HEK293 (cell line): Measurements from ENCODE around the gene KIF13A.

Experiments used
- CTCF ChIA-PET: fragments of 350-600 bp; formaldehyde crosslinking; extraction: SDS; loops from one replicate; lab custom pipeline; 2021; ENCODE audit warnings: antibody characterized with exemption; lab: Yijun Ruan, JAX
- POLR2A ChIA-PET: fragments of 300-600 bp; formaldehyde crosslinking; extraction: SDS; loops from one replicate; lab custom pipeline; 2020; ENCODE audit warnings: antibody characterized with exemption, inconsistent platforms; lab: Yijun Ruan, JAX
- H3K27ac ChIP-seq: fragments of 200-500 bp; sonication (Bioruptor generic); 2 replicates; pipeline ENCODE4 v1.5.1; 2014; ENCODE audit warnings: low read depth, low read length, control low read depth, inconsistent platforms; ENCODE audit errors: extremely low read depth
- H3K36me3 ChIP-seq, 2 experiments: fragments of 200-500 bp in 1 of 2; sonication (Bioruptor generic) in 1 of 2; 1 replicate in 1 of 2; 2 replicates in 1 of 2; pipeline ENCODE4 v1.5.1; 2014 to 2017; ENCODE audit warnings: inconsistent platforms in 2 of 2, low read length in 2 of 2; ENCODE audit not compliant: control insufficient read depth in 2 of 2, insufficient read depth in 1 of 2
- H3K4me1 ChIP-seq: fragments of 200-500 bp; sonication (Bioruptor generic); 2 replicates; pipeline ENCODE4 v1.5.1; 2014; ENCODE audit warnings: mild to moderate bottlenecking, low read length, inconsistent platforms; ENCODE audit not compliant: control insufficient read depth, insufficient read depth
- H3K4me3 ChIP-seq: 2 replicates; pipeline ENCODE4 v1.5.1; 2011; ENCODE audit warnings: low read depth, mild to moderate bottlenecking, control low read depth, low read length, moderate library complexity
- H3K9me3 ChIP-seq: fragments of 200-500 bp; sonication (Bioruptor generic); 2 replicates; pipeline ENCODE4 v1.5.1; 2014; ENCODE audit warnings: low read depth, low read length, inconsistent platforms; ENCODE audit not compliant: control insufficient read depth, insufficient read depth
- BCL6B ChIP-seq: fragments of 450-650 bp; formaldehyde crosslinking; IDR thresholded peaks from 2 replicates; pipeline ENCODE4 v1.5.1; 2017; ENCODE audit warnings: missing biosample characterization, missing genetic modification characterization
- EGR2 ChIP-seq: fragments of 450-650 bp; formaldehyde crosslinking; IDR thresholded peaks from 2 replicates; pipeline ENCODE4 v1.5.1; 2016; ENCODE audit warnings: low read depth, missing biosample characterization, missing genetic modification characterization
- GLIS2 ChIP-seq: fragments of 450-650 bp; formaldehyde crosslinking; IDR thresholded peaks from 2 replicates; pipeline ENCODE4 v1.5.1; 2016; ENCODE audit warnings: missing biosample characterization, missing genetic modification characterization
- HIC1 ChIP-seq: fragments of 450-650 bp; formaldehyde crosslinking; IDR thresholded peaks from 2 replicates; pipeline ENCODE4 v1.5.1; 2016; ENCODE audit warnings: missing biosample characterization, missing genetic modification characterization
- PRDM1 ChIP-seq: fragments of 450-650 bp; formaldehyde crosslinking; IDR thresholded peaks from 2 replicates; pipeline ENCODE4; 2016; ENCODE audit warnings: missing biosample characterization, missing genetic modification characterization
- TCF7L2 ChIP-seq: IDR thresholded peaks from 2 replicates; pipeline ENCODE4 v1.6.1; 2011; ENCODE audit warnings: low read depth, mild to moderate bottlenecking, inconsistent platforms, low read length, moderate library complexity, borderline replicate concordance
- YY1 ChIP-seq: fragments of 450-650 bp; formaldehyde crosslinking; IDR thresholded peaks from 2 replicates; pipeline ENCODE4 v1.5.1; 2018; ENCODE audit warnings: missing biosample characterization, missing genetic modification characterization
- YY2 ChIP-seq: fragments of 450-650 bp; formaldehyde crosslinking; IDR thresholded peaks from 2 replicates; pipeline ENCODE4 v1.5.1; 2016; ENCODE audit warnings: missing biosample characterization, missing genetic modification characterization
- ZBTB8A ChIP-seq: fragments of 450-650 bp; formaldehyde crosslinking; IDR thresholded peaks from 2 replicates; pipeline ENCODE4 v1.5.1; 2016; ENCODE audit warnings: missing biosample characterization, missing genetic modification characterization
- ZFP3 ChIP-seq: fragments of 450-650 bp; formaldehyde crosslinking; IDR thresholded peaks from 2 replicates; pipeline ENCODE4 v1.5.1; 2016; ENCODE audit warnings: low read depth, missing biosample characterization, missing genetic modification characterization
- ZNF112 ChIP-seq: fragments of 450-650 bp; formaldehyde crosslinking; IDR thresholded peaks from 2 replicates; pipeline ENCODE4 v1.5.0; 2017; ENCODE audit warnings: missing biosample characterization, missing genetic modification characterization
- ZNF169 ChIP-seq: fragments of 450-650 bp; formaldehyde crosslinking; IDR thresholded peaks from 2 replicates; pipeline ENCODE4 v1.5.1; 2016; ENCODE audit warnings: missing biosample characterization, missing genetic modification characterization
- ZNF19 ChIP-seq: fragments of 450-650 bp; formaldehyde crosslinking; IDR thresholded peaks from 2 replicates; pipeline ENCODE4; 2016; ENCODE audit warnings: missing biosample characterization, missing genetic modification characterization, low read depth
- ZNF239 ChIP-seq: fragments of 450-650 bp; formaldehyde crosslinking; IDR thresholded peaks from 2 replicates; pipeline ENCODE4 v1.5.1; 2016; ENCODE audit warnings: missing biosample characterization, missing genetic modification characterization
- ZNF274 ChIP-seq, 2 experiments: fragments of 200-500 bp in 1 of 2; fragments of 450-650 bp in 1 of 2; sonication (Bioruptor generic) in 1 of 2; formaldehyde crosslinking in 1 of 2; IDR thresholded peaks; 2 replicates each; pipeline versions ENCODE4 v1.5.1 to v1.6.1; 2014 to 2016; ENCODE audit warnings: borderline replicate concordance in 1 of 2, inconsistent platforms in 1 of 2, low read length in 1 of 2, missing biosample characterization in 1 of 2, missing genetic modification characterization in 1 of 2
- ZNF350 ChIP-seq: fragments of 450-650 bp; formaldehyde crosslinking; IDR thresholded peaks from 2 replicates; pipeline ENCODE4 v1.5.0; 2017; ENCODE audit warnings: missing biosample characterization, mild to moderate bottlenecking, missing genetic modification characterization
- ZNF529 ChIP-seq: fragments of 450-650 bp; formaldehyde crosslinking; IDR thresholded peaks from 2 replicates; pipeline ENCODE4 v1.5.1; 2017; ENCODE audit warnings: missing genetic modification characterization, missing biosample characterization; ENCODE audit not compliant: insufficient replicate concordance
- ZNF558 ChIP-seq: fragments of 450-650 bp; formaldehyde crosslinking; IDR thresholded peaks from 2 replicates; pipeline ENCODE4 v1.5.1; 2016; ENCODE audit warnings: missing biosample characterization, missing genetic modification characterization
- ZNF660 ChIP-seq: fragments of 450-650 bp; IDR thresholded peaks from 2 replicates; pipeline ENCODE4 v1.5.1; 2018; ENCODE audit warnings: missing biosample characterization, mild to moderate bottlenecking, missing genetic modification characterization
- ZNF664 ChIP-seq: fragments of 450-650 bp; formaldehyde crosslinking; IDR thresholded peaks from 2 replicates; pipeline ENCODE4 v1.5.1; 2016; ENCODE audit warnings: missing biosample characterization, missing genetic modification characterization
- ZNF670 ChIP-seq: fragments of 450-650 bp; formaldehyde crosslinking; IDR thresholded peaks from 2 replicates; pipeline ENCODE4 v1.5.1; 2016; ENCODE audit warnings: missing biosample characterization, missing genetic modification characterization, low read depth
- ZNF785 ChIP-seq: fragments of 450-650 bp; formaldehyde crosslinking; IDR thresholded peaks from 2 replicates; pipeline ENCODE4 v1.5.1; 2016; ENCODE audit warnings: missing biosample characterization, missing genetic modification characterization
- ZNF791 ChIP-seq: fragments of 450-650 bp; formaldehyde crosslinking; IDR thresholded peaks from 2 replicates; pipeline ENCODE4 v1.5.1; 2016; ENCODE audit warnings: missing biosample characterization, missing genetic modification characterization
- TF ChIP-seq, protein P1 (sequence below): fragments of 450-650 bp; formaldehyde crosslinking; IDR thresholded peaks from 2 replicates; pipeline ENCODE4 v1.5.1; 2016; ENCODE audit warnings: missing biosample characterization, missing genetic modification characterization
- TF ChIP-seq, protein P2 (sequence below): fragments of 450-650 bp; formaldehyde crosslinking; optimal IDR thresholded peaks from 2 replicates; pipeline ENCODE3; 2016; ENCODE audit warnings: missing biosample characterization, mild to moderate bottlenecking, missing genetic modification characterization

Gene KIF13A

DNA sequence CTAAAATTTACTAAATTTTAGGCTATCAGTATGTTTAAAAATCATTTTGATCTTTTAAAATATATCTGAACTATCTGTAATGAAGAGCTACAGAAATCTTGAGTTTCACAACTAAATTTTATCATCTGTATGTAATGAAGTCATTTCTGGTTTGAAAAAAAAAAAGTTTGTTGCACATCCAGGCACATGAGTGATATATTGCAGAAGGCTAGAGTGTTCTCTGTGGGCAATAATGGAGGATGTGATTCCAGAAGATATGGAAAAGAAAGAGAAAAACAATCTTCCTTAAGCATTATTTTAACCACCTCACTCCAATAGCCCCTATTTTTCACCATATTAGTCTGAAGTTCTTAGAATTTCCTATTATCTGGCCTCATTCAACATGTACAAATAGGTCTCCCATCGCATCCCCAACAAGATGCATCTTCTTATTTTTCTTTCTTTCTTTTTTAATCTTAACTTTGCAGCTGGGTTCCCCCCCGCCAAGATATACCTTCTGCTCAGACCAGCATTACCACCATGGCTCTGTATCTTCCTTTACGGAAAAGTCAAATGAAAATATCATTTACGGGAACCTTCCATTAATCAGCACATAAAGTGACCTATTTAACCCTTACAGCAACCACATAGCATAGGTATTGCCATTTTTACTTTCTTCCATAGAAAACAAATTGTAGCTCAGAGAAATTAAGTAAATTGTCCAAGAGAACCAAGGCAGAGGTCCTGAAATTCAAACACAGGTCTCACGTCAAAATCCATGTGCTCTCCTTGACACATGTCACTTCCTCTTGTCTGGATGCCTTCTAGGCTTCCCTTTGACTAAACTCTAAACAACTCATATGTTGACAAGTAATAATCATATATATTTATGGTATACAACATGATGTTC lies 116.9 kb downstream of the KIF13A start (continued):
- TF ChIP-seq, protein P1, sequence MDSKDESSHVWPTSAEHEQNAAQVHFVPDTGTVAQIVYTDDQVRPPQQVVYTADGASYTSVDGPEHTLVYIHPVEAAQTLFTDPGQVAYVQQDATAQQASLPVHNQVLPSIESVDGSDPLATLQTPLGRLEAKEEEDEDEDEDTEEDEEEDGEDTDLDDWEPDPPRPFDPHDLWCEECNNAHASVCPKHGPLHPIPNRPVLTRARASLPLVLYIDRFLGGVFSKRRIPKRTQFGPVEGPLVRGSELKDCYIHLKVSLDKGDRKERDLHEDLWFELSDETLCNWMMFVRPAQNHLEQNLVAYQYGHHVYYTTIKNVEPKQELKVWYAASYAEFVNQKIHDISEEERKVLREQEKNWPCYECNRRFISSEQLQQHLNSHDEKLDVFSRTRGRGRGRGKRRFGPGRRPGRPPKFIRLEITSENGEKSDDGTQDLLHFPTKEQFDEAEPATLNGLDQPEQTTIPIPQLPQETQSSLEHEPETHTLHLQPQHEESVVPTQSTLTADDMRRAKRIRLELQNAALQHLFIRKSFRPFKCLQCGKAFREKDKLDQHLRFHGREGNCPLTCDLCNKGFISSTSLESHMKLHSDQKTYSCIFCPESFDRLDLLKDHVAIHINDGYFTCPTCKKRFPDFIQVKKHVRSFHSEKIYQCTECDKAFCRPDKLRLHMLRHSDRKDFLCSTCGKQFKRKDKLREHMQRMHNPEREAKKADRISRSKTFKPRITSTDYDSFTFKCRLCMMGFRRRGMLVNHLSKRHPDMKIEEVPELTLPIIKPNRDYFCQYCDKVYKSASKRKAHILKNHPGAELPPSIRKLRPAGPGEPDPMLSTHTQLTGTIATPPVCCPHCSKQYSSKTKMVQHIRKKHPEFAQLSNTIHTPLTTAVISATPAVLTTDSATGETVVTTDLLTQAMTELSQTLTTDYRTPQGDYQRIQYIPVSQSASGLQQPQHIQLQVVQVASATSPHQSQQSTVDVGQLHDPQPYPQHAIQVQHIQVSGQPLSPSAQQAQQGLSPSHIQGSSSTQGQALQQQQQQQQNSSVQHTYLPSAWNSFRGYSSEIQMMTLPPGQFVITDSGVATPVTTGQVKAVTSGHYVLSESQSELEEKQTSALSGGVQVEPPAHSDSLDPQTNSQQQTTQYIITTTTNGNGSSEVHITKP (tag by site-specific recombination): no peak
- TF ChIP-seq EGR2 (tag by site-specific recombination) (no peak), ZNF19 (tag by site-specific recombination) (no peak), HIC1 (tag by site-specific recombination) (no peak), ZBTB8A (tag by site-specific recombination) (no peak), ZNF664 (tag by site-specific recombination) (no peak), GLIS2 (tag by site-specific recombination) (no peak), ZNF670 (tag by site-specific recombination) (no peak), ZNF558 (tag by site-specific recombination) (no peak), PRDM1 (tag by site-specific recombination) (no peak)

- no peak overlapping the region for H3K27ac ChIP-seq
- ChIA-PET CTCF (interaction anchor here (1.1 kb wide), 1 partner anchor 253 kb away, joined by 3 read pairs; the partner anchor contains the start of gene NHLRC1), POLR2A (no interaction called here)
These were observed 117.7 kb downstream of the KIF13A start for GRCh38 chr6:17869753-17870050.

More at GRCh38 chr6:17869753-17870050, 117.7 kb downstream of the KIF13A start:
- Histone ChIP-seq H3K4me3 (no peak overlapping the region), H3K9me3 (no peaks in the 10 kb centered on the region), H3K4me1 (peaks cover 4% of the 10 kb centered on the region; the same call in 1 of the 2 replicates), H3K36me3 (no peaks in the 10 kb centered on the region)
- TF ChIP-seq ZNF670 (tag by site-specific recombination): no peak
- TF ChIP-seq ZNF169: no peak
- no peak for TF ChIP-seq ZNF791 (tag by site-specific recombination)
- TF ChIP-seq ZNF529 (tag by site-specific recombination): no peak
- no peak for TF ChIP-seq ZNF274 (IDR thresholded peaks at IDR 0.05; ENCODE audit: low read length)
- no peak for TF ChIP-seq ZNF274 (tag by site-specific recombination; IDR thresholded peaks at IDR 0.05; ENCODE audit: borderline replicate concordance)
- TF ChIP-seq ZNF112: no peak
- no peak for TF ChIP-seq YY1 (tag by site-specific recombination)
- no peak for TF ChIP-seq ZNF785
- no peak for TF ChIP-seq YY2 (tag by site-specific recombination)
- no peak for TF ChIP-seq TCF7L2
- no peak for TF ChIP-seq ZFP3 (tag by site-specific recombination)
- TF ChIP-seq ZNF239 (tag by site-specific recombination): no peak
- TF ChIP-seq, protein P2, sequence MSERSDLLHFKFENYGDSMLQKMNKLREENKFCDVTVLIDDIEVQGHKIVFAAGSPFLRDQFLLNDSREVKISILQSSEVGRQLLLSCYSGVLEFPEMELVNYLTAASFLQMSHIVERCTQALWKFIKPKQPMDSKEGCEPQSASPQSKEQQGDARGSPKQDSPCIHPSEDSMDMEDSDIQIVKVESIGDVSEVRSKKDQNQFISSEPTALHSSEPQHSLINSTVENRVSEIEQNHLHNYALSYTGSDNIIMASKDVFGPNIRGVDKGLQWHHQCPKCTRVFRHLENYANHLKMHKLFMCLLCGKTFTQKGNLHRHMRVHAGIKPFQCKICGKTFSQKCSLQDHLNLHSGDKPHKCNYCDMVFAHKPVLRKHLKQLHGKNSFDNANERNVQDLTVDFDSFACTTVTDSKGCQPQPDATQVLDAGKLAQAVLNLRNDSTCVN (tag by site-specific recombination): no peak
- no peak for TF ChIP-seq ZNF660 (tag by site-specific recombination)
- TF ChIP-seq BCL6B: no peak
- no peak for TF ChIP-seq ZNF350 (tag by site-specific recombination)
